Islet of Langerhans (tissue), 1 donor: ENCODE results near the gene STAG1.

Experiments
- FAIRE-seq: peaks from one replicate; lab custom pipeline; 2011; peaks lifted over from hg19 to GRCh38; lab: Jason Lieb, UNC

STAG1 gene

GRCh38 chr3:136326316-136326715 lies 425.9 kb downstream of the STAG1 start:
- FAIRE-seq: no peak

DNA sequence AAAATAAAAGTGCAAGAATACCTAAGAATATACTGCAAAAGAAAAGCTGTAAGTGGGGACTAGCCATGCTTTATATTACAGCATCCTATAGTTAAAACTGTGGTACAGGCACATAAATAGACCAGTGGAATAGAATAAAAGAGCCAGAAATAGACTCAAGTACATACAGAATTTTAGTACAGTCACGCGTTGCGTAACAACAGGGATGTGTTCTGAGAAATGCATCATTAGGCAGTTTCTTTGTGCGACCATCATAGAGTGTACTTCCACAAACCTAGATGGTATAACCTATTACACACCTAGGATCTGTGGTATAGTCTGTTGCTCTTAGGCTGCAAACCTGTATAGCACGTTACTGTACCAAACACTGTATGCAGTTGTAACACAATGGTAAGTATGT lies 440.2 kb downstream of the STAG1 start:
- FAIRE-seq: no peak

DNA sequence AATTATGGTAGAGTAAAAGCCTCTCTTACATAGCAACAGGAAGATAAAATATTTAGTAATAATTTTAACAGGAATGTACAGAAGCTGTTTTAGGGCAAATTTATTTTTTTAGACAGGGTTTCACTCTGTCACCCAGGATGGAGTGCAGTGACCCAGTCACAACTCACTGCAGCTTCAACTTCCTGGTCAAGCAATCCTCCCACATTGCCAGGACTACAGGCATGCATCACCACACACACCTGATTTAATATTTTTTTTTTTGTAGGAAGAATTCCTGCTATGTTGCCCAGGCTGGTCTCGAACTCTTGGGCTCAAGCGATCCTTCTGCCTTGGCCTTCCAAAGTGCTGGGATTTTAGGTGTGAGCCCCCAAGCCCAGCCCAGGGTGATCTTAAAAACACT lies 440.9 kb downstream of the STAG1 start:
- FAIRE-seq: no peak

DNA sequence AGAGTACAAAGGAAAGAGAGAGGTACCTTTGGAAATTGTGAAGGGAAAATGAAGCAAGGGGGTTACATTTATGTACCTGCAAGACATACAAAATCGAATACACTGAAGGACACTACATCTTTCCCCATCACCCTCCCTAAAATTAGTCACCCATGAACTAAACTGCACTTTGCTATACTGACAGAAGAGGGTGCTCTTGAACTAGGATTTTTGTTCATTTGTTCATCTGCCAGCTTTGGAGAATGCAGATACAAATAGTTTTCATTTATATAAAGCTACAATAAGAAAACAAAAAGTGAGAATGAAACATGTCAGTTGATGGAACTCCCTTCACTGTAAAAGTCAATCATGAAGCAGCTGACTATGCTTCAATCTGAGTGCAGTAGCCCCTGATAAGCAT lies 446.3 kb downstream of the STAG1 start:
- FAIRE-seq: no peak

DNA sequence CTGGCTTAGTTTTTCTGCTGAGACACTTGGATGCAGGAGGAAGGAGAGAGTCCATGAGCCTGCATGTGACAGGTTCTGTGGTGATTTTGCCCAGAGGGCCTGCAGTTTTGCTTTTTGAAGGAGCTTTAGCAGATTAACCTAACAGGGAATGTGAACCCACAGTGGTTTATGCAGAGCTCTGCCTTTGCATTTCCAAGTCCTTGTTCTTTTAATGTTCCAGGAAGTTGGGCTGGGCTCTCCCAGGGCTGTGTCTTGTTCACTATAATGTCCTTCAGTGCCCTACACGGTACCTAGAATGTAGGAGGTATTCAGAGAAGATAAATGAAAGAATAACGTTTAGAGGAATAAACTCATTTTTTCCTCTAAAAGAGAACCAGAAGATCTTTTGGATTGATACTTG lies 451.7 kb downstream of the STAG1 start:
- no peak for FAIRE-seq

DNA sequence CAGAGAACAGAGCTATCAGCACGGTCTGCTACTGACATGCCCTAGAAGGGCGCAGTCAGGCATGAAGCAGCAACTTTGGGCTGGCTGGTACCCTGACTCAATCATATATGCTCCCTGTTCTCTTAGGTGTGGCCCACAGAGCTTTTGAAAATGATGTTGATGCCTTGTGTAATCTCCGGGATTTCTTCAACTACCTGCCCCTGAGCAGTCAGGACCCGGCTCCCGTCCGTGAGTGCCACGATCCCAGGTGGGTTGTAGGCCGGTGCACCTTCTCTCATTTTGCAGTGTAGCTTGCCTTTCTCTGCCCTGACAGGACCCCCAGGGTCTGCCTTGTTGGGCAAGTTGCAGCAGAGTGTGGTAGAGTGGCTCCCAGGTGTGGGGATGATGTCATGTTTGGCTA lies 454.4 kb downstream of the STAG1 start:
- no peak for FAIRE-seq

GRCh38 chr3:136296960-136297359 lies 455.2 kb downstream of the STAG1 start:
- FAIRE-seq: no peak

GRCh38 chr3:136294176-136294575 lies 458.0 kb downstream of the STAG1 start:
- FAIRE-seq: no peak

DNA sequence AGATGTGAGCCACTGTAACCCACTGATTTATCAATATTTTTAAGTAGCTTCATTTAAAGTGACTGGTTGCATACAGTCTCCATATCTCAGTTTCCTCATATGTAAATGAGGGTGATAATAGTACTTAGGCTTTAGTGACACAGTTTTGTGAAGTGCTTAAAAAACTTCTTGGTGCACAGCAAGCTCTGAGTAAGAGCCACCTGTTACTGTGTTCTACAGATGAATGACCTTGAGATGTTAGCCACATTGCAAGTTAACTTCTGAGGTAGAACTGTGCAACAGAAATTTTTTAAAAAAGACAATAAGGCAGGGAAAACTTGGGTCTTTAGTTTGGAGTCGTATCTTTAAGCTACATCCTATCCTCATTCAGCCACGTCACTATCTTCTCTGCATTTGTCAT lies 458.9 kb downstream of the STAG1 start:
- no peak for FAIRE-seq

- no peak for FAIRE-seq
Observed at GRCh38 chr3:136292500-136292899, 459.7 kb downstream of the STAG1 start.

- FAIRE-seq: no peak
Observed at GRCh38 chr3:136291302-136291701, 460.9 kb downstream of the STAG1 start.
